GM21786 (cell line): Measurements from ENCODE around the gene MOGAT3.

Experiments
- ATAC-seq: cut with Tn5 transposase; IDR thresholded peaks from one replicate; pipeline ENCODE4 v1.9.1; 2021; ENCODE audit not compliant: unreplicated experiment

MOGAT3 gene

GRCh38 chr7:101173752-101174244 is 27.0 kb downstream of the MOGAT3 start:
- ATAC-seq, result peak; percentile 49

- no peak for ATAC-seq
These were observed 27.7 kb downstream of the MOGAT3 start for GRCh38 chr7:101172854-101173751.

- no peak for ATAC-seq
These were observed 28.6 kb downstream of the MOGAT3 start for GRCh38 chr7:101172005-101172853.

GRCh38 chr7:101171442-101171837 is 29.4 kb downstream of the MOGAT3 start:
- no peak for ATAC-seq

- no peak for ATAC-seq
These were observed 30.0 kb downstream of the MOGAT3 start for GRCh38 chr7:101170617-101171441.

- ATAC-seq, result no peak
These were observed 30.8 kb downstream of the MOGAT3 start for GRCh38 chr7:101169838-101170551.

GRCh38 chr7:101169110-101169837 is 31.6 kb downstream of the MOGAT3 start:
- ATAC-seq, result no peak

GRCh38 chr7:101168412-101169049 is 32.3 kb downstream of the MOGAT3 start:
- ATAC-seq, result no peak

- ATAC-seq, result no peak
These were observed 33.0 kb downstream of the MOGAT3 start for GRCh38 chr7:101167645-101168411.

- ATAC-seq, result no peak
These were observed 33.8 kb downstream of the MOGAT3 start for GRCh38 chr7:101166909-101167644.

- no peak for ATAC-seq
These were observed 34.3 kb downstream of the MOGAT3 start for GRCh38 chr7:101166648-101166908.

GRCh38 chr7:101165958-101166647 is 34.7 kb downstream of the MOGAT3 start:
- no peak for ATAC-seq

GRCh38 chr7:101165075-101165957 is 35.5 kb downstream of the MOGAT3 start, which contains the start of gene VGF:
VGF (minus strand) TSS chr7:101165569; CDS start chr7:101164843, 726 bp downstream.
- peak; percentile 66 for ATAC-seq

- no peak for ATAC-seq
These were observed 36.6 kb downstream of the MOGAT3 start for GRCh38 chr7:101164071-101164840.

- no peak for ATAC-seq
These were observed 37.4 kb downstream of the MOGAT3 start for GRCh38 chr7:101163279-101164070.
